IMR-90 (cell line): Measurements from ENCODE around the gene SSBP3. TPM values are rescaled to one million over a fixed set of nuclear protein-coding genes. Genes with fewer than 3 reads are reported as not detected.

ENCODE experiments used
- ATAC-seq: fragments of 200-7000 bp; cut with Tn5 transposase; 2 replicates; pipeline ENCODE4 v1.9.1; 2020; ENCODE audit warnings: low read depth, mild to moderate bottlenecking, moderate library complexity
- BruUV-seq: library from RNA; stranded (reverse); fragments of 400-500 nt; replicated peaks from 2 replicates; lab custom pipeline; 2021; lab: Mats Ljungman, UMichigan
- CTCF ChIA-PET: fragments of 300-600 bp; formaldehyde crosslinking; extraction: SDS; loops from one replicate; lab custom pipeline; 2021; ENCODE audit warnings: antibody characterized with exemption; lab: Yijun Ruan, JAX
- POLR2A ChIA-PET: fragments of 300-600 bp; sonication (Branson Sonifier 250); formaldehyde crosslinking; loops from one replicate; lab custom pipeline; 2022; ENCODE audit warnings: antibody characterized with exemption; ENCODE audit not compliant: unreplicated experiment; lab: Charles Lee
- DNase-seq: peaks from one replicate; pipeline ENCODE4 v3.0.0; 2013
- H2AFZ ChIP-seq: replicated peaks from 2 replicates; pipeline ENCODE3; 2013; ENCODE audit warnings: low read length, mild to moderate bottlenecking; ENCODE audit not compliant: poor library complexity
- H2AK5ac ChIP-seq: 2 replicates; pipeline ENCODE4 v1.6.1; 2013; ENCODE audit warnings: low read depth, low read length, inconsistent platforms
- H2AK9ac ChIP-seq: replicated peaks from 2 replicates; pipeline ENCODE3; 2013; ENCODE audit warnings: mild to moderate bottlenecking, low read depth, low read length, moderate library complexity; ENCODE audit not compliant: poor library complexity
- H2BK120ac ChIP-seq: 2 replicates; pipeline ENCODE4 v1.6.1; 2013; ENCODE audit warnings: low read depth, low read length, inconsistent platforms
- H2BK15ac ChIP-seq: 3 replicates; pipeline ENCODE4 v1.6.1; 2013; ENCODE audit warnings: low read depth, low read length, inconsistent platforms
- H2BK20ac ChIP-seq: 2 replicates; pipeline ENCODE4 v1.6.1; 2013; ENCODE audit warnings: low read depth, mild to moderate bottlenecking, inconsistent platforms, low read length, moderate library complexity
- H2BK5ac ChIP-seq: 2 replicates; pipeline ENCODE4 v1.6.1; 2013; ENCODE audit warnings: mild to moderate bottlenecking, low read depth, low read length, inconsistent platforms; ENCODE audit not compliant: poor library complexity, severe bottlenecking
- H3K14ac ChIP-seq: replicated peaks from 2 replicates; pipeline ENCODE4 v1.6.1; 2013; ENCODE audit warnings: low read depth, low read length, inconsistent platforms
- H3K18ac ChIP-seq: 2 replicates; pipeline ENCODE4 v1.6.1; 2013; ENCODE audit warnings: low read depth, low read length, control low read depth
- H3K23ac ChIP-seq: 2 replicates; pipeline ENCODE4 v1.6.1; 2013; ENCODE audit warnings: low read depth, low read length, inconsistent platforms
- H3K27ac ChIP-seq: 2 replicates; pipeline ENCODE4 v1.5.1; 2013; ENCODE audit warnings: mild to moderate bottlenecking, control low read depth, low read length; ENCODE audit not compliant: insufficient read depth
- H3K27me3 ChIP-seq: 2 replicates; pipeline ENCODE4 v1.6.1; 2013; ENCODE audit warnings: low read length; ENCODE audit not compliant: control insufficient read depth, insufficient read depth
- H3K36me3 ChIP-seq: 2 replicates; pipeline ENCODE4 v1.6.1; 2013; ENCODE audit warnings: low read length, mixed read lengths; ENCODE audit not compliant: control insufficient read depth, insufficient read depth
- H3K4ac ChIP-seq: 2 replicates; pipeline ENCODE4 v1.6.1; 2013; ENCODE audit warnings: low read depth, low read length, inconsistent platforms
- H3K4me1 ChIP-seq: 2 replicates; pipeline ENCODE4 v1.6.1; 2013; ENCODE audit warnings: low read length, mixed read lengths; ENCODE audit not compliant: control insufficient read depth, insufficient read depth
- H3K4me2 ChIP-seq: 2 replicates; pipeline ENCODE4 v1.6.1; 2013; ENCODE audit warnings: low read depth, mild to moderate bottlenecking, control low read depth, low read length, moderate library complexity
- H3K4me3 ChIP-seq: 2 replicates; pipeline ENCODE4 v1.5.1; 2013; ENCODE audit warnings: low read depth, mild to moderate bottlenecking, control low read depth, low read length, moderate library complexity; ENCODE audit not compliant: insufficient read depth
- H3K56ac ChIP-seq: 2 replicates; pipeline ENCODE4 v1.6.1; 2013; ENCODE audit warnings: low read length, inconsistent platforms; ENCODE audit not compliant: insufficient read depth; ENCODE audit errors: extremely low read depth
- H3K79me1 ChIP-seq, 2 experiments: 2 replicates each; pipeline ENCODE4 v1.6.1; 2013; ENCODE audit warnings: low read length in 2 of 2, inconsistent platforms in 1 of 2, low read depth in 1 of 2
- H3K9ac ChIP-seq: 2 replicates; pipeline ENCODE4 v1.6.1; 2013; ENCODE audit warnings: low read depth, low read length, control low read depth
- H3K9me1 ChIP-seq: 2 replicates; pipeline ENCODE4 v1.6.1; 2013; ENCODE audit warnings: low read length, inconsistent platforms; ENCODE audit not compliant: insufficient read depth
- H3K9me3 ChIP-seq: 2 replicates; pipeline ENCODE4 v1.6.1; 2013; ENCODE audit warnings: low read length; ENCODE audit not compliant: control insufficient read depth, insufficient read depth
- H4K20me1 ChIP-seq: 2 replicates; pipeline ENCODE4 v1.6.1; 2013; ENCODE audit warnings: low read length, inconsistent platforms; ENCODE audit not compliant: insufficient read depth
- H4K5ac ChIP-seq: 2 replicates; pipeline ENCODE4 v1.6.1; 2013; ENCODE audit warnings: mild to moderate bottlenecking, low read depth, low read length, control low read depth
- H4K8ac ChIP-seq, 2 experiments: 2 replicates each; pipeline ENCODE4 v1.6.1; 2013; ENCODE audit warnings: low read depth in 2 of 2, low read length in 2 of 2, control low read depth in 1 of 2, inconsistent platforms in 1 of 2
- H4K91ac ChIP-seq: 2 replicates; pipeline ENCODE4 v1.6.1; 2013; ENCODE audit warnings: low read depth, low read length, inconsistent platforms; ENCODE audit not compliant: insufficient read depth
- BHLHE40 ChIP-seq: fragments of 150-350 bp; IDR thresholded peaks from 2 replicates; pipeline ENCODE4 v1.6.1; 2016; ENCODE audit warnings: mild to moderate bottlenecking, low read depth, low read length
- CHD1 ChIP-seq: IDR thresholded peaks from 2 replicates; pipeline ENCODE4 v1.6.1; 2012; ENCODE audit warnings: low read depth, low read length, improper control_type of control experiment
- FOS ChIP-seq: fragments of 150-350 bp; IDR thresholded peaks from 2 replicates; pipeline ENCODE4 v1.6.1; 2016; ENCODE audit warnings: low read depth, low read length
- MAFK ChIP-seq: IDR thresholded peaks from 2 replicates; pipeline ENCODE4 v1.6.1; 2012; ENCODE audit warnings: low read depth, low read length, improper control_type of control experiment
- MAZ ChIP-seq: IDR thresholded peaks from 2 replicates; pipeline ENCODE4 v1.6.1; 2012; ENCODE audit warnings: low read depth, mild to moderate bottlenecking, low read length, improper control_type of control experiment, moderate library complexity, borderline replicate concordance
- NFE2L2 ChIP-seq: fragments of 150-350 bp; IDR thresholded peaks from 2 replicates; pipeline ENCODE4 v1.6.1; 2016; ENCODE audit warnings: low read depth, mild to moderate bottlenecking, low read length
- POLR2A ChIP-seq: IDR thresholded peaks from 2 replicates; pipeline ENCODE4 v1.6.1; 2012; ENCODE audit warnings: mild to moderate bottlenecking, low read depth, low read length
- RAD21 ChIP-seq: IDR thresholded peaks from 2 replicates; pipeline ENCODE4 v1.6.1; 2012; ENCODE audit warnings: low read length, improper control_type of control experiment
- RCOR1 ChIP-seq: IDR thresholded peaks from 2 replicates; pipeline ENCODE4 v1.6.1; 2012; ENCODE audit warnings: mild to moderate bottlenecking, low read length, improper control_type of control experiment; ENCODE audit not compliant: insufficient replicate concordance
- RFX5 ChIP-seq: IDR thresholded peaks from 2 replicates; pipeline ENCODE4 v1.8.0; 2012; ENCODE audit warnings: low read depth, mild to moderate bottlenecking, low read length, moderate library complexity
- SMC3 ChIP-seq: fragments of 150-350 bp; IDR thresholded peaks from 2 replicates; pipeline ENCODE4 v1.6.1; 2016; ENCODE audit warnings: low read depth, mild to moderate bottlenecking, antibody characterized with exemption, low read length, moderate library complexity
- USF2 ChIP-seq: fragments of 150-350 bp; IDR thresholded peaks from 2 replicates; pipeline ENCODE4 v1.6.1; 2017; ENCODE audit warnings: mild to moderate bottlenecking, antibody characterized with exemption, low read length, low read depth
- WGBS, 2 experiments: methylation state at CpG; one replicate each; pipeline versions ENCODE4 v1.1.5 to v1.1.7; 2013; ENCODE audit warnings: missing lambda C conversion rate in 2 of 2; ENCODE audit not compliant: insufficient read length in 1 of 2; ENCODE audit errors: extremely low coverage in 2 of 2; 5-methylcytosine and 5-hydroxymethylcytosine counted together
- dilution Hi-C: fragments of 300-500 bp; cut with HindIII; formaldehyde crosslinking; loops from one replicate; pipeline ENCODE4 v1.14.3; 2018; ENCODE audit warnings: low sequenced_read_pairs; ENCODE audit not compliant: unreplicated experiment
- in situ Hi-C: fragments of 300-500 bp; cut with MboI; formaldehyde crosslinking; loops from 3 replicates; pipeline ENCODE4 v1.14.3; 2019; ENCODE audit warnings: low sequenced_read_pairs, inconsistent platforms, mixed read lengths
- intact Hi-C: fragments of 100-400 bp; cut with micrococcal nuclease; formaldehyde crosslinking; loops from 2 replicates; pipeline ENCODE4 v1.10.0; 2022
- polyA plus RNA-seq, 3 experiments: library from polyadenylated mRNA; depleted of rRNA; stranded (reverse); fragments of >200 nt; gene quantifications; 2 replicates each; pipeline ENCODE4 v1.2.3, GENCODE V29; 2012; ENCODE audit warnings: low replicate concordance in 1 of 3
- total RNA-seq: library from RNA; depleted of rRNA; stranded (reverse); fragments of >200 nt; gene quantifications from 2 replicates; pipeline ENCODE4 v1.2.3, GENCODE V29; 2012
- TF ChIP-seq, protein P1 (sequence below): fragments of 150-350 bp; IDR thresholded peaks from 2 replicates; pipeline ENCODE4 v1.6.1; 2016; ENCODE audit warnings: low read depth, mild to moderate bottlenecking, low read length, moderate library complexity, borderline replicate concordance
- TF ChIP-seq, protein P2 (sequence below): conservative IDR thresholded peaks from 2 replicates; pipeline ENCODE4 v1.5.1; 2012; ENCODE audit warnings: mild to moderate bottlenecking, low read depth, low read length, improper control_type of control experiment

SSBP3 gene
- total and polyA plus RNA-seq, 2 of the 4 experiments (the other 2 are of a cell fraction), result 10.9 to 39.6 TPM

GRCh38 chr1:54350360-54350759 is 55.8 kb downstream of the SSBP3 start:
- CTCF ChIA-PET, result no interaction called here
- no peak for ATAC-seq

More at GRCh38 chr1:54350360-54350759, 55.8 kb downstream of the SSBP3 start:
- no peak overlapping the region for H2AFZ ChIP-seq
- BruUV-seq, result no TSS peak
- H3K4me3 ChIP-seq, result no peak overlapping the region
- dilution Hi-C loops (no loop called here), intact Hi-C loops (no loop called here), in situ Hi-C loops (no loop called here)
- H2BK15ac ChIP-seq, result no peak overlapping the region
- no peak overlapping the region for H4K5ac ChIP-seq
- no peak overlapping the region for H3K56ac ChIP-seq
- no peak for DNase-seq
- POLR2A ChIA-PET, result no interaction called here
- H2BK120ac ChIP-seq, result no peak overlapping the region
- peaks cover 47 to 89% of the 10 kb centered on the region in 2 experiments for H3K79me1 ChIP-seq
- H4K91ac ChIP-seq, result no peak overlapping the region
- no peak overlapping the region for H2AK9ac ChIP-seq
- no peak overlapping the region for H3K18ac ChIP-seq
- no CpG with 5 or more reads among the region's 5 CpGs for WGBS, 2 experiments
- H2BK5ac ChIP-seq, result no peak overlapping the region
- H3K4me1 ChIP-seq, result peaks cover 13% of the 10 kb centered on the region
- no peak overlapping the region for H4K8ac ChIP-seq
- H2AK5ac ChIP-seq, result no peak overlapping the region
- H3K9me3 ChIP-seq, result no peaks in the 10 kb centered on the region
- H3K4me2 ChIP-seq, result no peak overlapping the region
- TF ChIP-seq MAZ, result no peak
- TF ChIP-seq CHD1, result no peak
- TF ChIP-seq RAD21, result no peak
- no peak for TF ChIP-seq SMC3
- TF ChIP-seq RFX5, result no peak
- no peak for TF ChIP-seq USF2
- TF ChIP-seq BHLHE40, result no peak
- TF ChIP-seq, protein P1, sequence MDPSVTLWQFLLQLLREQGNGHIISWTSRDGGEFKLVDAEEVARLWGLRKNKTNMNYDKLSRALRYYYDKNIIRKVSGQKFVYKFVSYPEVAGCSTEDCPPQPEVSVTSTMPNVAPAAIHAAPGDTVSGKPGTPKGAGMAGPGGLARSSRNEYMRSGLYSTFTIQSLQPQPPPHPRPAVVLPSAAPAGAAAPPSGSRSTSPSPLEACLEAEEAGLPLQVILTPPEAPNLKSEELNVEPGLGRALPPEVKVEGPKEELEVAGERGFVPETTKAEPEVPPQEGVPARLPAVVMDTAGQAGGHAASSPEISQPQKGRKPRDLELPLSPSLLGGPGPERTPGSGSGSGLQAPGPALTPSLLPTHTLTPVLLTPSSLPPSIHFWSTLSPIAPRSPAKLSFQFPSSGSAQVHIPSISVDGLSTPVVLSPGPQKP, result no peak
- TF ChIP-seq NFE2L2, result no peak
- TF ChIP-seq RCOR1, result no peak
- TF ChIP-seq, protein P2, sequence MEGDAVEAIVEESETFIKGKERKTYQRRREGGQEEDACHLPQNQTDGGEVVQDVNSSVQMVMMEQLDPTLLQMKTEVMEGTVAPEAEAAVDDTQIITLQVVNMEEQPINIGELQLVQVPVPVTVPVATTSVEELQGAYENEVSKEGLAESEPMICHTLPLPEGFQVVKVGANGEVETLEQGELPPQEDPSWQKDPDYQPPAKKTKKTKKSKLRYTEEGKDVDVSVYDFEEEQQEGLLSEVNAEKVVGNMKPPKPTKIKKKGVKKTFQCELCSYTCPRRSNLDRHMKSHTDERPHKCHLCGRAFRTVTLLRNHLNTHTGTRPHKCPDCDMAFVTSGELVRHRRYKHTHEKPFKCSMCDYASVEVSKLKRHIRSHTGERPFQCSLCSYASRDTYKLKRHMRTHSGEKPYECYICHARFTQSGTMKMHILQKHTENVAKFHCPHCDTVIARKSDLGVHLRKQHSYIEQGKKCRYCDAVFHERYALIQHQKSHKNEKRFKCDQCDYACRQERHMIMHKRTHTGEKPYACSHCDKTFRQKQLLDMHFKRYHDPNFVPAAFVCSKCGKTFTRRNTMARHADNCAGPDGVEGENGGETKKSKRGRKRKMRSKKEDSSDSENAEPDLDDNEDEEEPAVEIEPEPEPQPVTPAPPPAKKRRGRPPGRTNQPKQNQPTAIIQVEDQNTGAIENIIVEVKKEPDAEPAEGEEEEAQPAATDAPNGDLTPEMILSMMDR, result no peak
- no peak for TF ChIP-seq MAFK
- TF ChIP-seq FOS, result no peak
- no peak for TF ChIP-seq POLR2A
- no peak overlapping the region for H3K9ac ChIP-seq
- no peak overlapping the region for H3K14ac ChIP-seq
- H3K4ac ChIP-seq, result no peak overlapping the region
- H4K20me1 ChIP-seq, result peaks cover 41% of the 10 kb centered on the region
- H3K23ac ChIP-seq, result no peak overlapping the region
- H3K9me1 ChIP-seq, result peaks cover 41% of the 10 kb centered on the region
- H2BK20ac ChIP-seq, result no peak overlapping the region
- no peaks in the 10 kb centered on the region for H3K27me3 ChIP-seq
- H3K27ac ChIP-seq, result no peak overlapping the region
- peaks cover 4% of the 10 kb centered on the region; the same call in 1 of the 2 replicates for H3K36me3 ChIP-seq
